ENCODE data around the gene GRHL1.

The GRHL1 gene

DNA sequence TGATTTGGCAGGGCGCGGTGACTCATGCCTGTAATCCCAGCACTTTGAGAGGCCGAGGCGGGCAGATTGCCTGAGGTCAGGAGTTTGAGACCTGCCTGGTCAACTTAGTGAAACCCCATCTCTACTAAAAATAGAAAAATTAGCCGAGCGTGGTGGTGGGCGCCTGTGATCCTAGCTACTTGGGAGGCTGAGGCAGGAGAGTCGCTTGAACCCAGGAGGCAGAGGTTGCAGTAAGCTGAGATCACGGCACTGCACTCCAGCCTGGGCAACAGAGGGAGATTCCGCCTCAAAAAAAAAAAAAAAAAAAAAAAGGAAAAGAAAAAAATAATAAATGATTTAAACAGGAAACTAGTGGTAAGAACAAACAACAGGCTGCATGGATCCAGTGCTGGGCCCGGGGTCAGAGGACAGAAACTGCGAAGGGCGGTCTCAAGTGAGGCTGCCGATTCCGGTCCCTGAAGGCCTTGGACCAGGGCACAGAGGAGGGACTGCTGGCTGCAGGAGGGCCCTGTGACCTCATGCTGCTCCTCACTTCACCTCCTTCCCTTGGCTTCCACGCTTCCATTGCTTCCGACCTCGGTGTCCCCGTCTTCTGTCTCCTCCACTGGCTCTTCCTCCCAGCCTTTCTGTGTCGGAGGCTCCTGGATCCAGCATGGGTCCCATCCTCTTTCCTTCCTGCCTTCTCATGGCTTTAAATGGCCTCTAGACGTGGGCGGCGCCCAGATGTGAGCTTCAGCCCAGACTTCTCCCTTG, 2.1 kb upstream of the GRHL1 start:
- no peak for DNase-seq (ENCODE audit: low read depth)

GRCh38 chr2:9949992-9950520, 1.4 kb upstream of the GRHL1 start:
- no peak for DNase-seq (ENCODE audit: low read depth)

DNA sequence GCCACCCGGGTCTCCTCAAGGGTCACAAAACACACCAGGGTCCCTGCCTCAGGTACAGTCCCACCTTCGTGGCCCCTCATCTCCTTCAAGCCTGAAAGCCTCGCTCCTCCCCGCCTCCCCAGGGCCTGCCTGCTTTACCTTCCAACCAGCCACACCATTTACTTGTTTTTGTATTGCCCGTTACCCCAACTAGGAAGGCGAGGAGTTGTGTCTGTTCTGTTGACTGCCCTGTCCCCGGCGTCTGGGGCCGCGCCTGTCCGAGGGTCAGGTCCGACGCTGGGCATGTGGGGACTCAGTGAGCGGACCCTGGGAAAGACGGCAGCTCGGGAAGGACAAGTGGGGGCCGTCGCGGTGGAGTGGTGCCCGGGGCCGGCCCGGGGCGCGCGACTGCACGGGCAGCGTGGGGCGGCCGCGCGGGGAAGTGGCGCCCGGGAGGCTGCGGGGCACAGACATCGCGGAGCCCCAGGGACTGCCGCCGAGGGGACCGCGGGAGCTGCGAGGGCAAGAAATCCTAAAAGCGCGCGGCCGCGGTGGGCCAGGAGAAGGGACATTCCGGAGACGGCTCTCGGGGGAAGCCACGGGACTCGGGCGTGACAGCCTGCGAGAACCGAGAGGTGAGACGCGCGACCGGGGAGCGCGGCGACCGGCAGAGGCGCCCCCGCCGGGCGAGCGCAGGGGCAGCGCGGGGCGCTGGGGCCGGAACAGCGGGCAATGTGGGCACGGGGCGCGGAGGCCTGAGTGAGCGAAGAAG, 797 bp upstream of the GRHL1 start:
- no peak for DNase-seq (ENCODE audit: low read depth)

GRCh38 chr2:9951272-9951521, 296 bp upstream of the GRHL1 start:
- no peak for DNase-seq (ENCODE audit: low read depth)

DNA sequence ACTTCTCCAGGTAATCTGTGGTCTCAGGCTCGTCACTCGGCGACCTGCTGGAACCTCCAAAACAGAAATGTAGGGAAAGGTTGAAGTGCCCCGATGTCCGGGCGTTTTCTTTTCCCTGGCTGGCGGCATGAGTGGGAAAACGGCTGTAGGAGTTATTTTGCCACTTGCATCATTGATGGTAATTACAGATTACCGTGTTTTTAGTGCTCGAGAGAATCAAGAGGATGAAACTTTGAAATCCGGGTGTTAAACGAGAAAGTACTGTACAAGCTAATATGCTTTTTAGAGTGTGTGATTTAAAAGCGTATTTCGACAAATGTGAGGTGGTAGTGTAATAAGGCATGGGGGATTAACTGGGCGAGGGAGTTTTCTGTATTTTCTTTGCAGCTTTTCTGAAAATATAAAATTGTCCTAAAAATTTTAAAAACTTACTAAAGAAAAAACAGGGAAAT, 819 bp downstream of the GRHL1 start:
- DNase-seq (ENCODE audit: low read depth) = no peak

DNA sequence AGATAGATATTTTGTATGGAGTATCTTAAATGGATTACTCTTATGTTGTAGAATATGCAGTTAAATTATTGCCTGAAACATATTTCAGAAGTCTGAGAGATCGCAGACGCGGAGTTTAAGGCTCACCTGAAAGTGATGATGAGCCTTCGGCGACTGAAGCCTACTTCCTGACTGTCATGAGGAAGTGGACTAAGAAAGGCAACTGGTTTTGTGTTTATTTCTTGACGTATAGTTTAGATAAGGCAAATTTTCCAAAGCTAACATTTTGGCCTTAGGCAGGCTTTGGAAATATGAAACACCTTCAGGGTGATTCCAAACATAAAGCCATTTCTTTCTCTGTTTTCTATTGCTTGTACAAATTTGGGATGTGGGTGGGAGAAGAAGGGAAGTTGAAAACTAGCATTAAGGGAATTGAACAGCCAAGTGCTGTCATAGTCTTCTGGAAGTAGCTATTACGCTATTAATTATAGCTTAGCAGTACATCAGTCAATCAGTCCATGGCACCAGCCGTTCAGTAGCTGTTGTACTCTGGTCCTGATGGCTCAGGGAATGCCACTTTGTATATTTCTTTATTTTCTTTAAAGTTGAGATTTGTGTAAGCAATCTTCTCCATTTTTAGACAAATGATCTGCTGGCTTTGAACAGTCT, 1.5 kb downstream of the GRHL1 start:
- DNase-seq (ENCODE audit: low read depth) = no peak

- no peak for DNase-seq (ENCODE audit: low read depth)
Observed at GRCh38 chr2:9954136-9954535, 2.6 kb downstream of the GRHL1 start.

- no peak for DNase-seq (ENCODE audit: low read depth)
Observed at GRCh38 chr2:9958057-9958456, 6.6 kb downstream of the GRHL1 start.

DNA sequence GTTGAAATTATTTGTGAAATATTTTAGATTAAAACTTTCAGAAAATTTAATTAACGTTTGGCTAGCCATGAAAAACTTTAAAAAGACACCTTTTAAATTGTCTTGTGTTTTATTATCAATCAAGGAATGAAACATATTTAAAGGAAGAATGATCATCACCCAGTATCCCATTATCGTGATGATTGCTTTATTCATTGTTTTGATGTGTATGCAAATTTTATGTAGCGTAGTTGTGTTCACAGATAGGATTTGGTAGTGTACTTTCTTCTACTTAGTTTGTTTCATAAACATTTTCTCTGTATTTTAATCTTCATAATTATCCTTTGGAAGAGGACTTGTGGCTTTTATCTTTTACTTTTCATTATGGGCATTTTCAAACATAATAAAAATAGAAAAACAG, 7.8 kb downstream of the GRHL1 start:
- DNase-seq (ENCODE audit: low read depth) = no peak

GRCh38 chr2:9961013-9961412, 9.5 kb downstream of the GRHL1 start:
- no peak for DNase-seq (ENCODE audit: low read depth)

DNA sequence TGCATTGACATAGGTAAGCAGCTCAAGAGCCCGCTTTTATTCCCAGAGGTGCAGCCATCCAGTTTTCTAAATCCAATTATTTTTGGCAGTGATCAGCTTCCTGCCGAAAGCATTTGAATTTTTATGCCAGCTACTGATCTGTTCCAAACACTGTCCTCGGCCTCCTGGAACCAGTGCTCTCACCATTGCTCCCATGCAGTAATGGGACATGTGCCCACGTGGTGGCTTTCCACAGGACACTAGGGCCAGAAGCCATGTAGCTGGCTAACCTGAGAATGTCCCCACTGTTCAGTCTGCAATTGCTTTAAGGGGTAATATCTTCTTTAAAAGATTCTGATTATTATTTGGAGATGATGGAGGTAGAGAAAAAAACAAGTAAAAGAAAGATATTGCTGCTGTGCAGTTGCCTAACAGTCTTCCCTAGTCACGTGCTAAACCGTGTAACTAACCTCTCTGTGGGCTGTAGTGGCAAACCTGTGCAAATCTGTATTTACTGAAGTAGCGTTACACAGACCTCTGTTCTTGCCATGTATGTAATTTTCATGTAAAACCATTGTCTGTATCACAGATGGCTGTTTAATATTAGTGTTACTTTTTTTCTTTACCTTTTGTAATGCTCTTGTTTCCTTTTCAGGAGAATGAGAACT, 13.0 kb downstream of the GRHL1 start:
- DNase-seq (ENCODE audit: low read depth) = no peak

DNA sequence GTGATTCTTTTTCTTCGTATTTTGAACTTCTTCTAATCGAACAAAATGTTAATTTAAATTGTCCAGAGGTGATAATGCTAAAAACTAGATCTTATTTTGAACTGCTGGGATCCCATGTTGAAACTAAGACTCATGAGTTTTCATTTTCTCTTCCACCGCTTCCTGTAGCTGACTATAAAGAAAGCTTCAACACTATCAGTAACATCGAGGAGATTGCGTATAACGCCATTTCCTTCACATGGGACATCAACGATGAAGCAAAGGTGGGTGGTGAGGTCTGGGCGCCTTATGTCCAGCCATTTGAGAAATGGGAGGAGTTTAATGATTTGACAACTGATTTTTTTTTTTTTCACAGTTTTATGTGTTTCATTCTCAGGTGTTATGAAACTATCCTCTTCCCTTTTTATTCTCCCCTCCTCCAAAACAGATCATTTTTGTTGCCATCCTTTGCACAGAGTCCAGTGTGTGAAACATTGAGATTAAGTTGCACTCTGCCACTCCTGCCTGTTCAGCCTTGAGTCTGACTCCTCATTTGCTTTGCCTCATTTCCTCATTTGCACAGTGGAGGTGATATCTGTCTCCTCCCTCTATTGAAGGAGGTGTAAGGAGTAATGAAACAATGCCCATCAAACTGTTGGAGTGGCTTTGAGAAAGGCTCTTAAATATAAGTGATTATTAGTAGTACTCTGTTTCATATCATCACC, 13.8 kb downstream of the GRHL1 start:
- no peak for DNase-seq (ENCODE audit: low read depth)

DNA sequence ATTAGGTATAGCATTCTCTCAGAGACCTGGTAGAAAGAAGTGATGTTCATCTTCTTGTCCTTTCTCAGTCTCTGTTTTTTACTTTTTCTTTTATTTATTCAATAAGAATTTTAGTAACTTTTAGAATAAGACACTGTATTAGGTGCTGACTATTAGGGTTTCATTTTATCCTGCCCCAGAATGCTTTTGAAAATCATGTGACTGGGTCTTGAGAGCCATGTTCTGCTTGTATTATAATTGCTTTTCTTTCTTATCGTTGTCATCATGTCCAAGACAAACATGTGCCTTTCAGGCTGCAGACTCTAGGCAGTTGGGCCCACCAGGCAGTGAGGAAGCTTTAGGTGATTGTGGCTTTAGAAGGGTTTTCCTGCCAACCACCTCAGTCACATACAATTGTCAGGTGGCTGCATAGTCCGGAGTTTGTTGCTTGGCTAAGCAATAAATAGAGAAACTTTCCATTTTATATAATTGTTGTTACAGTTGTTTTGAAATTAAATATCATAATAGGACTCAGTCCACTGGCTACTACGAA, 15.1 kb downstream of the GRHL1 start:
- no peak for DNase-seq (ENCODE audit: low read depth)

DNA sequence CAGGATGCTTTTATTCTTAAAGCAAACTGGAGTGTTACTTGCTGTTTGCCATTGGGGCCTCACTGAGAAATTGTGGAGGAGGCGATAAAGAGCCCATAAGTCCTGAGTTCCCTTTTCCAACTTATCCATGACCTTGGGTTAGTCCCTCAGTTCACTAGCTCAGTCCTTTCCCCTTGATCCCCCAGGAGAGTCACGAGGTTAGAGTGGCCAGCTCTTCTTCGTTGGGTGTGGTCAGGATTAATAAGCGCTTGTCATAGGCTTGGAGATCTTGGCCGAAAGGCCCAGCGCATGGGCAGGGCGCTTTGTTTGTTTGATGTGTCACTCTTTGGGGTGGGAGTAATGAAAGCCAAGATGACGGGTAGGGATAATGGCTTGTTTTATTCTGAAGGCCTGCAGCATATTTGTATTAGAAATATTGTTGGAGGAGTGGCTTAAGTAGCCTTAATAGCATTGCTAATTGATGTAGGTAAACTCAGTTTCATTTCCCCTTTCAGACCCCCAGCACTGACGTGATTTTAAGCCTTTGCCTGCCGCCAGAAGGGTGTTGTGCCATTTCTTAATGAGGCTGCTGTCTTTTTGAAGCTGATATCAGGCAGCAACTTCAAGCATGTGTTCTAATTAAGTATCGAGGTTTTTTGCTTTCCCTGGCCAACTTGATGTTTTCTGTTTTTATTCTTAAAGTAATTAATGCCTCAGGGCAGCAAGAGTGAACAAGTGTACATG, 15.7 kb downstream of the GRHL1 start:
- no peak for DNase-seq (ENCODE audit: low read depth)

GRCh38 chr2:9968553-9969497, 17.3 kb downstream of the GRHL1 start:
- no peak for DNase-seq (ENCODE audit: low read depth)

- no peak for DNase-seq (ENCODE audit: low read depth)
Observed at GRCh38 chr2:9970200-9971044, 18.9 kb downstream of the GRHL1 start.

DNA sequence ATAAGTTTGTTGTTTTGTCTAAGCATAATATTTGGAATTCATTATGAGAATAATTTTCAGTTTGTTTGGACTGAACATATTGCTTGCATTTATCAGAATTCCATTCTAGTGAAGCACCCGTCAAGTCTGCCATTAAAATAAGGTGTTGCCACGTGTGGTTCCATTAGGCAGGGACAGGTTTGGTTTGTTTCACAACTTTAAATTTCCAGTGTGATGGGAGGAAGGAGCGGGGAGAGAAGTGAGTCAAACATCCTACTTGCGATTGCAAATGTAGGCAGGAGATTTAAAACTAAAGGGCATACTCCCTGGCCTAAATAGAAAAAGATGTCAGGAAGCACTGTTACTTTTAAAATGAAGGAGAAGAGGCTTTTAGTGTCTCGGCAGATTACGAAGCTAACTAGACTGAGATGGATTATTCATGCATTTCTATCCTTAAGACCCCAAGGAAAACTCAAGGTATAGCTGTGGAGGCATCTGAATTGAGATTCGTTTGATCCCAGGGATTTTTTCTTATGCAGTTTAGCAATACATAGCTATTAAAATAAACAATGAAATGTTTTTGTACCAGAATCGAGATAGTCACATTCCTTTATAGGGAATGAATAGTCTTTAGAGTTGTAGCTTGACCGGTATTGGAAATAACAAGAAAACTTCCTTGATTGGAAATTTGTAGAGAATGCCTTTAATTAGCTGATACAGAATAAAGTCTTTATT, 19.8 kb downstream of the GRHL1 start:
- no peak for DNase-seq (ENCODE audit: low read depth)

GRCh38 chr2:9971890-9972289, 20.4 kb downstream of the GRHL1 start:
- no peak for DNase-seq (ENCODE audit: low read depth)

Measured in stimulated activated CD8-positive, alpha-beta memory T cell treated with anti-CD3 and anti-CD28 coated beads, Interleukin-12 subunit alpha, Interleukin-12 subunit beta, amount 100 ng/mL, for 4 hours (primary cell).